CD4-positive, alpha-beta T cell treated with Interferon gamma for 1 hour (primary cell): Measurements from ENCODE around the gene NQO2.
"Not testable (repeated sequence)": the region's sequence is repeated elsewhere in the genome, so short reads cannot be mapped to it uniquely, and the experiment has no call there.

Experiments used
- DNase-seq: peaks from one replicate; pipeline ENCODE4 v3.0.0-alpha.2; 2020

The NQO2 gene

GRCh38 chr6:2990248-2990931 lies 9.3 kb upstream of the NQO2 start:
- DNase-seq = no peak

GRCh38 chr6:2990932-2991506 lies 8.7 kb upstream of the NQO2 start:
- no peak for DNase-seq

DNA sequence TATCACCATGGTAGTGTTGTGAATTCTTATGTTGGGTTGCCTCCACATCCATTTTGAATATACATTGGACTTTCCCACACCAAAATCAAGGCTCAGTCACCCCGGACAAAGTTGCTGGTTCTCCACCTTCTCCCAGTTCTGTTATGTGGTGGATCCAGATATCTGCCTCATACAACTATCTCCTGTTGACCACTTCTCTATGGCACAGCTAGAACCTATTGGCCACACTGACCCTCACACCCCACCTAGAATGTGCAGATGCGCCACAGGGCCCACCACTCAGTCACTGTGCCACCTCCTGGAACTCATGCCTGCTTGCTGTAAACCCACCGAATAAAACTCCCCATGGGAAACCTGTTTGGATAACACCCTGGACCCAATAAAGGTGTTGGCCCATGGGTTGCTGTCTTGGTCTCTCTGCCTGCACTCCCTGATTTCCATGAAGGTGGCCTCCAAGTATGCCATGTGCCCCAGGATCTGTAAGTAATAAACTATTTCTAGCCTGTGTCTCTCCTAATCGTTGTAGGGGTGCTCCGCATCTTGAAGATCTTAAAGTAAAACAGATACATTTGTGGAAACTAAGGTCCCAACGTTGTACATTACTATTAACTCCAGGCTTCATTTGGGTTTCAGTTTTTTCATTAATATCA lies 7.2 kb upstream of the NQO2 start:
- DNase-seq = no peak

DNA sequence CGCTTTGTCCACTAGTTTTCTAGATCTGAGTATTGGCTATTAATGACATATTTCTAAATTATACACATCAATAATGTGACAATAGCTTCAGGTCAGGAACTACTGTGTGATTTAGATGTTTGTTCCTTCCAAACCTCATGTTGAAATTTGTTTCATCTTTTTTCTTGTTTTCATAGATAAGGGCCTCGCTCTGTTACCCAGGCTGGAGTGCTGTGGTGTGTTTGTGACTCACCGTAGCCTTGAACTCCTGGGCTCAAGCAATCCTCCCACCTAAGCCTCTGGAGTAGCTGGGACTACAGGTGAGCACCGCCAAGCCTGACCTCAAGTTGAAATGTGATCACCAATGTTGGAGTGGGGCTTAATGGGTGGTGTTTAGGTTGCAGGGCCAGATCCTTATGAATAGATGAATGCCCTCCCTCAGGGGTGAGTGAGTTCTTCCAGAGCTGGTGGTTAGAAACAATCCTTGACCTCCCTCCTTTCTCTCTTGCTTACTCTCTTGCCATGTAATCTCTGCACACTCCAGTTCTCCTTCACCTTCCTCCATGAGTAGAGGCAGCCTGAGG lies 5.9 kb upstream of the NQO2 start:
- DNase-seq = no peak

DNA sequence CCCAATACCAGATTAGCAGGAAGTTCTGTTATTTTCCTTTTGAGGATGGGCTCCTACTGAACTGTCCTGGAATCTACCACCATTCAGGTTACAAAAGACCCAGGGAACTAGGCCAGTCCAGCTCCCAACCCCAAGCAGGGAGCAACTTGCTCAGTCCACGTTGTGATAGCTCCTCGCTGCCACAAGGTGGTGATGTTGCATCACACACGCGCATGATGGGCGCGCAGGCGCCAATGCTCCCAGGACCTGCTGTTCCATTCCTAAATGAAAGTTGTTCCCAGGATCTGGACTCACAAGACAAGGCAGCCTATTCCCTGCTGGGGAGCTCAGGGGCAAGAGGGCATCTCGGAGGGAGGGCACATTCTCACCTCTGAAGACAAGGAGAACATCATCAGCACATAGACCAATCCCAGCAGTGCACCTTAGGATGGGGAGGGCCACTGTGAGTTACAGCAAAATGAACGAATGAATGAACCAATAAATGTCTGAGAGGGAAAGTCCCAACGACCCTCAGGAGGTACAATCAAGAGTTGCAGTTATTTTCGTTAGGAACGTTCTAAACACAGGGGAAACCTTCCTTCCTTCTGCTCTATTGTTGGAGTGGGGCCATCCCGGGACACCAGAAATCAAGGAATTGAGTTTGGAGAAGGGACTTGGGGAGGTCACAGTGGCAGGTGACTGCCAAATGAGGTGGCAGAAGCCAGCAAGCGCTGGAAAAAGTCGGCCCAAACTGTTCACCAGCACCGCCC lies 1.3 kb upstream of the NQO2 start:
- DNase-seq = peak; percentile 50

GRCh38 chr6:2998998-2999617 lies 586 bp upstream of the NQO2 start:
- no peak for DNase-seq

DNA sequence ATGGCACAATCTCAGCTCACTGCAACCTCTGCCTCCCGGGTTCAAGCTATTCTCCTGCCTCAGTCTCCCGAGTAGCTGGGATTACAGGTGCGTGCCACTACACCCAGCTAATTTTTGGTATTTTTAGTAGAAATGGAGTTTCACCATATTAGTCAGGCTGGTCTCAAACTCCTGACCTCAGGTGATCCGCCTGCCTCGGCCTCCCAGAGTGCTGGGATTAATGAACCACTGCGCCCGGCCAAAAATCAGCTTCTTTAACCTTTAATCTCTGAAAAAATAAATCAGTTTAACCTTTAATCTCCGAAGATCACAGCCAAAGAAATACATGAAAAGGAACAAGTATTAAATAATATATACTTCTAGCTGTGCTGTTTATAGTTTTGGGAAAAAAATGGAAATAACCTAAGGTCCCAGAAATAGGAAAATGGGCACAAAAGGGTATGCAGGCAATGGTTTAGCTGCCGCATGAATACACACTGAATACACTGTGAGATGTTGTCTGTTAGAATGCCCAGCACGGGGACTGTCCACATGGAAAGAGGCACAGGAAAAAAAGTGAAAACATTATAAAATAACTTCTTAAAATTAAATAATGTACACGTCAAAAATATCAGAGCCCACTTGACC lies 1.6 kb downstream of the NQO2 start:
- DNase-seq = no peak

DNA sequence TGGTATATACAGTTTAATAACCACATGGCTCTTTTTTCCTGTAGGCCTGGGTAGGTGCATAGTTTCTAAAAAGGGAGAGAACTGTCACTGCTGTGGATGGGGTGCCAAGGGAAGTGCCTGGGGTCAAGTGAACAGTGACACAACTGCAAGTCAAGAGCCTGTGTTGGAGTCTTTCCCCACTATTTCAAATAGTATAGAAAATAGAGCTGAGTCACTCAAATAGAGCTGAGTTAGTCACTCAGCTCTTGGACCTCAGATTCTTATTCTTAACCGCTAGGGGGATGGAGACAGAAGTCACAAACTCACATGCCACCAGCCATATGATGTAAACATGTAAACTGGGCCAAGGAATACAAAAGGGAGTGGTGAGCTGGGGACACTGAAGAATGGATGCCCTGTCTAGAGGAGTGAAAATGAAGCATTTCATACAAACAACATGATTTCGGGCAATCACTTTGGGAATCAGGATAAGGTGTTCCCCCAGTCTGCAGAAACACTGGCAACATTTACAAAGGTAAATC lies 2.1 kb downstream of the NQO2 start:
- DNase-seq = peak; percentile 30

GRCh38 chr6:3003226-3003625 lies 3.5 kb downstream of the NQO2 start:
- not testable (repeated sequence) for DNase-seq

GRCh38 chr6:3005077-3005476 lies 5.4 kb downstream of the NQO2 start:
- DNase-seq = no peak

GRCh38 chr6:3005874-3006273 lies 6.2 kb downstream of the NQO2 start:
- DNase-seq = no peak

DNA sequence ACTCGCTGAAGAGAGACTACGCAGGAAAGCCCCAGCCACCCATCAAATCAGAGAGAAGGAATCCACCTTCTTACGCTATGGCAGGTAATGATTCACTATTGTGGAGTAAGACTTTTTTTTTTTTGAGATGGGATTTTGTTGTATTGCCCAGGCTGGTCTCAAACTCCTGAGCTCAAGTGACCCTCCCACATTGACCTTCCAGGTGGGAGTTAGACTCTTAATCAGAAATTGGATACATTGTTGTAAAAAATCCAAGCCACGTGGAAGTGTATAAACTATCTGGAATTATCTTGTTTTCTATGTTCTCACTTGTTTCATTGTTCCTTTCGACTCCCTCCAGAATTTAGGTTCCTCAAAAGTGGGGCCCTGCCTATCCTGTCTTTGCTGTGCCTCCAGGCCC lies 6.8 kb downstream of the NQO2 start:
- DNase-seq = no peak

- no peak for DNase-seq
Observed at GRCh38 chr6:3007571-3007970, 7.9 kb downstream of the NQO2 start.

DNA sequence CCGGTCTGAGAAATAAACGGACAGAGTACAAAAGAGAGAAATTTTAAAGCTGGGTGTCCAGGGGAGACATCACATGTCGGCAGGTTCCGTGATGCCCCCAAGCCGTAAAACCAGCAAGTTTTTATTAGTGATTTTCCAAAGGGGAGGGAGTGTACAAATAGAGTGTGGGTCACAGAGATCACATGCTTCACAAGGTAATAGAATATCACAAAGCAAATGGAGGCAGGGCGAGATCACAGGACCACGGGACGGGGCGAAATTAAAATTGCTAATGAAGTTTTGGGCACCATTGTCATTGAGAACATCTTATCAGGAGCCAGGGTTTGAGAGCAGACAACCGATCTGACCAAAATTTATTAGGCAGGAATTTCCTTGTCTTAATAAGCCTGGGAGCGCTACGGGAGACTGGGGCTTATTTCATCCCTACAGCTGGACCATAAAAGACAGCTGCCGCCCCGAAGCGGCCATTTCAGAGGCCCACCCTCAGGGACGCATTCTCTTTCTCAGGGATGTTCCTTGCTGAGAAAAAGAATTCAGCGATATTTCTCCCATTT lies 9.1 kb downstream of the NQO2 start:
- DNase-seq = not testable (repeated sequence)

GRCh38 chr6:3009930-3010329 lies 10.2 kb downstream of the NQO2 start:
- no peak for DNase-seq

- no peak for DNase-seq
Observed at GRCh38 chr6:3011158-3011557, 11.5 kb downstream of the NQO2 start.

DNA sequence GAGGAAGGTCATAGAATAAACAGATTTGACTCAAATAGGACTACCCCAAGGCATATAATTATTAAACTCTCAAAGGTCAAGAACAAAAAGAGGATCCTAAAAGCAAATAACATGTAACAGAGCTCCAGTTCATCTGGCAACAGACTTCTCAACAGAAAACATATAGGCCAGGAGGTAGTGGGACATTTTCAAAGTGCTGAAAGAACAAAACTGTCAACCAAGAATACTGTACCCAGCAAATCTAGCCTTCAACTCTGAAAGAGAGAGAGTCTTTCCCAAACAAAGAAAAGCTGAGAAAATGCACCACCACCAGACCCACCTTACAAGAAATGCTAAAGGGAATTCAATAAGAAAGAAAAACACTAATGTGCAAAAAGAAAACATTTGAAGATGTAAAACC lies 11.9 kb downstream of the NQO2 start:
- no peak for DNase-seq

GRCh38 chr6:3013486-3013885 lies 13.8 kb downstream of the NQO2 start:
- DNase-seq = peak; percentile 66

GRCh38 chr6:3013901-3014674 lies 14.4 kb downstream of the NQO2 start:
- no peak for DNase-seq

GRCh38 chr6:3014675-3015066 lies 15.0 kb downstream of the NQO2 start:
- no peak for DNase-seq

- no peak for DNase-seq
Observed at GRCh38 chr6:3015144-3015543, 15.4 kb downstream of the NQO2 start.
